Panc1 (cell line): ENCODE data around the gene SGCA. TPM values are rescaled to one million over a fixed set of nuclear protein-coding genes. Genes with fewer than 3 reads are reported as not detected.

ENCODE experiments used
- ATAC-seq: fragments of 200-7000 bp; cut with Tn5 transposase; 2 replicates; pipeline ENCODE4 v1.9.1; 2020; ENCODE audit warnings: mild to moderate bottlenecking, moderate library complexity
- BruUV-seq: library from RNA; stranded (reverse); fragments of 400-500 nt; replicated peaks from 2 replicates; lab custom pipeline; 2021; lab: Mats Ljungman, UMichigan
- CTCF ChIA-PET: fragments of 300-600 bp; sonication (Branson Sonifier 250); formaldehyde crosslinking; loops from one replicate; lab custom pipeline; 2022; ENCODE audit warnings: antibody characterized with exemption; lab: Charles Lee
- POLR2A ChIA-PET: fragments of 300-600 bp; sonication (Branson Sonifier 250); formaldehyde crosslinking; loops from one replicate; lab custom pipeline; 2022; ENCODE audit warnings: antibody characterized with exemption; lab: Charles Lee
- DNase-seq: peaks from one replicate; pipeline ENCODE4 v3.0.0-alpha.2; 2010; ENCODE audit warnings: low read depth, low spot score
- H3K27ac ChIP-seq: 2 replicates; pipeline ENCODE4 v1.5.1; 2011; ENCODE audit warnings: mild to moderate bottlenecking, low read length, inconsistent platforms
- H3K27me3 ChIP-seq: fragments of 200-500 bp; sonication (Bioruptor generic); 2 replicates; pipeline ENCODE4 v1.6.0; 2014; ENCODE audit warnings: low read length, inconsistent platforms; ENCODE audit not compliant: control insufficient read depth, insufficient read depth
- H3K36me3 ChIP-seq: fragments of 200-500 bp; sonication (Bioruptor generic); 2 replicates; pipeline ENCODE4 v1.5.1; 2014; ENCODE audit warnings: inconsistent platforms, mild to moderate bottlenecking, low read length, moderate library complexity; ENCODE audit not compliant: control insufficient read depth, insufficient read depth
- H3K4me1 ChIP-seq: 2 replicates; pipeline ENCODE4 v1.5.1; 2011; ENCODE audit warnings: inconsistent platforms, mild to moderate bottlenecking, low read length, moderate library complexity; ENCODE audit not compliant: control insufficient read depth, insufficient read depth
- H3K4me3 ChIP-seq, 2 experiments: 2 replicates each; pipeline ENCODE4 v1.5.1; 2011 to 2012; ENCODE audit warnings: low read depth in 2 of 2, low read length in 2 of 2, mild to moderate bottlenecking in 2 of 2, inconsistent platforms in 1 of 2, moderate library complexity in 1 of 2
- H3K9me3 ChIP-seq: fragments of 200-500 bp; sonication (Bioruptor generic); 2 replicates; pipeline ENCODE4 v1.5.1; 2014; ENCODE audit warnings: low read depth, mild to moderate bottlenecking, inconsistent platforms, low read length, moderate library complexity; ENCODE audit not compliant: control insufficient read depth, insufficient read depth
- POLR2AphosphoS5 ChIP-seq: IDR thresholded peaks from 2 replicates; pipeline ENCODE4 v1.6.1; 2012; ENCODE audit warnings: mild to moderate bottlenecking, low read depth, low read length, moderate library complexity
- SIN3A ChIP-seq: IDR thresholded peaks from 2 replicates; pipeline ENCODE4 v1.6.1; 2012; ENCODE audit warnings: low read depth, mild to moderate bottlenecking, low read length, moderate library complexity, borderline replicate concordance; ENCODE audit not compliant: insufficient read depth
- TCF7L2 ChIP-seq: IDR thresholded peaks from 2 replicates; pipeline ENCODE4 v1.6.1; 2011; ENCODE audit warnings: mild to moderate bottlenecking, low read depth, low read length, inconsistent platforms
- in situ Hi-C: cut with HindIII; loops from 2 replicates; pipeline ENCODE4 v1.10.0; 2016; ENCODE audit warnings: low sequenced_read_pairs, low pct_unique_long_range_greater_than_20kb
- intact Hi-C: fragments of 100-400 bp; cut with micrococcal nuclease; formaldehyde crosslinking; loops from one replicate; pipeline ENCODE4 v1.10.0; 2022; ENCODE audit not compliant: unreplicated experiment
- total RNA-seq: library from RNA; stranded (reverse); gene quantifications from one replicate; pipeline ENCODE4 v1.2.1, GENCODE V29; 2021; ENCODE audit not compliant: unreplicated experiment
- TF ChIP-seq, protein P1 (sequence below), 2 experiments: IDR thresholded peaks; 2 replicates each; pipeline ENCODE4 v1.6.1; 2011 to 2012; ENCODE audit warnings: low read depth in 2 of 2, control low read depth in 1 of 2, low read length in 1 of 2, mild to moderate bottlenecking in 1 of 2, moderate library complexity in 1 of 2; ENCODE audit not compliant: insufficient read depth in 1 of 2
- TF ChIP-seq, protein P2 (sequence below): fragments of 450-650 bp; IDR thresholded peaks from 2 replicates; pipeline ENCODE4 v1.5.1; 2017; ENCODE audit warnings: mild to moderate bottlenecking

SGCA gene
- total RNA-seq, 1 experiment from 2014 or later: not detected

DNA sequence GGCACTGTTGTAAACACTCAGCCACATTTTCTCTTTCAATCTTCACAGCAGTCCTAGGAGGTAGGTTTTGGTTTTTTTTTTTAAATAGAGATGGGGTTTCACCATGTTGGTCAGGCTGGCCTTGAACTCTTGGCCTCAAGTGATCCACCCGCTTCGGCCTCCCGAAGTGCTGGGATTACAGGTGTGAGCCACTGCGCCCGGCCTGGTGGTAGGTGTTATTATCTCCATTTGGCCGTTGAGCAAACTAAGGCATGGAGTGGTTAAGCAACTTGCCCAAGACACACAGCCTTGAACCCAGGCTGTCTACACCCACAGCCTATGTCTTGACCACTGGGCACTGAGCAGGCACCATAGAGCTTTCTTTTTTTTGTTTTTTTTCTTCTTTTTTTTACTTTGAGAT lies 8.6 kb downstream of the SGCA start:
- in situ Hi-C loops: no loop called here
- H3K4me1 ChIP-seq: peaks cover 31% of the 10 kb centered on the region
- TF ChIP-seq TCF7L2 (no peak), POLR2AphosphoS5 (no peak), SIN3A (no peak)
- TF ChIP-seq, protein P1, sequence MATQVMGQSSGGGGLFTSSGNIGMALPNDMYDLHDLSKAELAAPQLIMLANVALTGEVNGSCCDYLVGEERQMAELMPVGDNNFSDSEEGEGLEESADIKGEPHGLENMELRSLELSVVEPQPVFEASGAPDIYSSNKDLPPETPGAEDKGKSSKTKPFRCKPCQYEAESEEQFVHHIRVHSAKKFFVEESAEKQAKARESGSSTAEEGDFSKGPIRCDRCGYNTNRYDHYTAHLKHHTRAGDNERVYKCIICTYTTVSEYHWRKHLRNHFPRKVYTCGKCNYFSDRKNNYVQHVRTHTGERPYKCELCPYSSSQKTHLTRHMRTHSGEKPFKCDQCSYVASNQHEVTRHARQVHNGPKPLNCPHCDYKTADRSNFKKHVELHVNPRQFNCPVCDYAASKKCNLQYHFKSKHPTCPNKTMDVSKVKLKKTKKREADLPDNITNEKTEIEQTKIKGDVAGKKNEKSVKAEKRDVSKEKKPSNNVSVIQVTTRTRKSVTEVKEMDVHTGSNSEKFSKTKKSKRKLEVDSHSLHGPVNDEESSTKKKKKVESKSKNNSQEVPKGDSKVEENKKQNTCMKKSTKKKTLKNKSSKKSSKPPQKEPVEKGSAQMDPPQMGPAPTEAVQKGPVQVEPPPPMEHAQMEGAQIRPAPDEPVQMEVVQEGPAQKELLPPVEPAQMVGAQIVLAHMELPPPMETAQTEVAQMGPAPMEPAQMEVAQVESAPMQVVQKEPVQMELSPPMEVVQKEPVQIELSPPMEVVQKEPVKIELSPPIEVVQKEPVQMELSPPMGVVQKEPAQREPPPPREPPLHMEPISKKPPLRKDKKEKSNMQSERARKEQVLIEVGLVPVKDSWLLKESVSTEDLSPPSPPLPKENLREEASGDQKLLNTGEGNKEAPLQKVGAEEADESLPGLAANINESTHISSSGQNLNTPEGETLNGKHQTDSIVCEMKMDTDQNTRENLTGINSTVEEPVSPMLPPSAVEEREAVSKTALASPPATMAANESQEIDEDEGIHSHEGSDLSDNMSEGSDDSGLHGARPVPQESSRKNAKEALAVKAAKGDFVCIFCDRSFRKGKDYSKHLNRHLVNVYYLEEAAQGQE (IDR thresholded peaks at IDR 0.05; ENCODE audit: insufficient read depth in 1 of 2, low read depth in 2 of 2, low read length in 1 of 2): no peak
- TF ChIP-seq, protein P2, sequence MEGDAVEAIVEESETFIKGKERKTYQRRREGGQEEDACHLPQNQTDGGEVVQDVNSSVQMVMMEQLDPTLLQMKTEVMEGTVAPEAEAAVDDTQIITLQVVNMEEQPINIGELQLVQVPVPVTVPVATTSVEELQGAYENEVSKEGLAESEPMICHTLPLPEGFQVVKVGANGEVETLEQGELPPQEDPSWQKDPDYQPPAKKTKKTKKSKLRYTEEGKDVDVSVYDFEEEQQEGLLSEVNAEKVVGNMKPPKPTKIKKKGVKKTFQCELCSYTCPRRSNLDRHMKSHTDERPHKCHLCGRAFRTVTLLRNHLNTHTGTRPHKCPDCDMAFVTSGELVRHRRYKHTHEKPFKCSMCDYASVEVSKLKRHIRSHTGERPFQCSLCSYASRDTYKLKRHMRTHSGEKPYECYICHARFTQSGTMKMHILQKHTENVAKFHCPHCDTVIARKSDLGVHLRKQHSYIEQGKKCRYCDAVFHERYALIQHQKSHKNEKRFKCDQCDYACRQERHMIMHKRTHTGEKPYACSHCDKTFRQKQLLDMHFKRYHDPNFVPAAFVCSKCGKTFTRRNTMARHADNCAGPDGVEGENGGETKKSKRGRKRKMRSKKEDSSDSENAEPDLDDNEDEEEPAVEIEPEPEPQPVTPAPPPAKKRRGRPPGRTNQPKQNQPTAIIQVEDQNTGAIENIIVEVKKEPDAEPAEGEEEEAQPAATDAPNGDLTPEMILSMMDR: no peak

DNA sequence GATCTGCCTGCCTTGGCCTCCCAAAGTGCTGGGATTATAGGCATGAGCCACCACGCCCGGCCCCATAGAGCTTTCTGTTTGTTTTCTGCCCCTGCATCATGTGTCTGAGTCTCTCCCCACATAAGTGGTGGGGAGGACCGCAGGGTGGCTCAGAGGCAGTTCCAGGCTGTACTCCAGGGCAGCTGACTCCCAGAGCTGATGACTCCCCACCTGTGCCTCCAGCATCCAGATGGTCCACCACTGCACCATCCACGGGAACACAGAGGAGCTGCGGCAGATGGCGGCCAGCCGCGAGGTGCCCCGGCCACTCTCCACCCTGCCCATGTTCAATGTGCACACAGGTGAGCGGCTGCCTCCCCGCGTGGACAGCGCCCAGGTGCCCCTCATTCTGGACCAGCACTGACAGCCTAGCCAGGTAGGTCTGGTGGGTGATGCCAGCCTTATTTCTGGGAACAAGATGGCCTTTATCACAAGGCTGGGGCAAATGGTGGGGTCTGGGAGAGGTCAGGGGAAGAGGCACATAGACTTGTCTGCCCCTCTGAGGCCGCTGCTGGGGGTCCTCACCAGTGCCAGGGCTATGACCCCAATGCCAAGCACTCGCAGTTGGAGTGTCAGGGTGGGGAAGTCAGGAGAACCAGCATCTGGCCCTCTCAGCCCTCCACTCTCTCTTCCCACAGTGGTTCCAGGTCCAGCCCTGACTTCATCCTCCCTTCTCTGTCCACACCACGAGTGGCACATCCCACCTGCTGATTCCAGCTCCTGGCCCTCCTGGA lies 9.4 kb downstream of the SGCA start:
- ChIA-PET POLR2A (interaction anchor here (0.6 to 0.7 kb wide), 2 partner anchors 13 to 312 kb away, joined by 3 read pairs; no protein-coding TSS in a partner anchor), CTCF (interaction anchor here (0.6 kb wide), 1 partner anchor 194 kb away, joined by 6 read pairs; no protein-coding TSS in a partner anchor)
- BruUV-seq: no TSS peak
- no peak for ATAC-seq
- intact Hi-C loops: no loop called here
- no peak for DNase-seq
- Histone ChIP-seq H3K9me3 (no peaks in the 10 kb centered on the region), H3K36me3 (no peaks in the 10 kb centered on the region), H3K4me3 (no peak overlapping the region), H3K4me1 (peaks cover 31% of the 10 kb centered on the region), H3K27me3 (no peaks in the 10 kb centered on the region), H3K27ac (no peak overlapping the region)
- TF ChIP-seq, protein P1 (IDR thresholded peaks at IDR 0.05; ENCODE audit: insufficient read depth in 1 of 2, low read depth in 2 of 2, low read length in 1 of 2): no peak
- TF ChIP-seq, protein P2: no peak
- TF ChIP-seq TCF7L2: no peak
- no peak for TF ChIP-seq POLR2AphosphoS5
- TF ChIP-seq SIN3A: no peak
- in situ Hi-C loops: no loop called here

More for the DNA sequence above, 8.6 kb downstream of the SGCA start:
- Histone ChIP-seq H3K4me3 (no peak overlapping the region), H3K27ac (no peak overlapping the region), H3K27me3 (no peaks in the 10 kb centered on the region), H3K9me3 (no peaks in the 10 kb centered on the region), H3K36me3 (no peaks in the 10 kb centered on the region)
- no TSS peak for BruUV-seq
- ChIA-PET POLR2A (interaction anchor here (0.7 kb wide), 1 partner anchor 312 kb away, joined by 3 read pairs; no protein-coding TSS in a partner anchor), CTCF (no interaction called here)
- DNase-seq (no peak), ATAC-seq (no peak)
- intact Hi-C loops: no loop called here
